ENCODE results near the gene ABRACL. TPM values are rescaled to one million over a fixed set of nuclear protein-coding genes. Genes with fewer than 3 reads are reported as not detected.

Gene ABRACL
- total RNA-seq, 4 donors from 2014 or later: 4.6 to 10.1 (median 7.1) TPM

DNA sequence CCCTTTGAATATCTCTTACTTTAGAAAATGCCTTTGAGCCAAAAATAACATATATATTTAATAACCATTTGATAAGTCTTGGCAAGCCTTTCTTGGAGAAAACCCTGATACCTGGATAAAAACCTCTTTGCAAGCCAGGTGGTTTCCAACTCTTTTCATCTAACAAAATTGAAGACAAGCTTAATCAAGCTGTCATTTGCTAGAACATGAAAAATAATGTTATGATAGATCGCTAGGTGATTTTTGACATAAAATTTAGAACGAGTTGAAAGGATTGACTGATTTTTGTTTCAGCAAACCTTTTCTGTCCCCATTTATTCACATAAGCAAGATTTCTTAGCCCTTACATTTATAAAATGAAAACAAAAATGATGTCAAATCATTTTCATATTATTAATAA is 44.6 kb downstream of the ABRACL start:
- no peak overlapping the region for H3K4me3 ChIP-seq
- H3K4me1 ChIP-seq: no peaks in the 10 kb centered on the region
- H3K27ac ChIP-seq (replicated peaks in 1 of 4): no peak overlapping the region
- no peaks in the 10 kb centered on the region for H3K9me3 ChIP-seq
- no peaks in the 10 kb centered on the region for H3K36me3 ChIP-seq
- no peak for DNase-seq (ENCODE audit: extremely low spot score)
- WGBS: 71% methylated on average over 2 of the region's 2 CpGs
- H3K27me3 ChIP-seq: no peaks in the 10 kb centered on the region
- TF ChIP-seq, protein P1, sequence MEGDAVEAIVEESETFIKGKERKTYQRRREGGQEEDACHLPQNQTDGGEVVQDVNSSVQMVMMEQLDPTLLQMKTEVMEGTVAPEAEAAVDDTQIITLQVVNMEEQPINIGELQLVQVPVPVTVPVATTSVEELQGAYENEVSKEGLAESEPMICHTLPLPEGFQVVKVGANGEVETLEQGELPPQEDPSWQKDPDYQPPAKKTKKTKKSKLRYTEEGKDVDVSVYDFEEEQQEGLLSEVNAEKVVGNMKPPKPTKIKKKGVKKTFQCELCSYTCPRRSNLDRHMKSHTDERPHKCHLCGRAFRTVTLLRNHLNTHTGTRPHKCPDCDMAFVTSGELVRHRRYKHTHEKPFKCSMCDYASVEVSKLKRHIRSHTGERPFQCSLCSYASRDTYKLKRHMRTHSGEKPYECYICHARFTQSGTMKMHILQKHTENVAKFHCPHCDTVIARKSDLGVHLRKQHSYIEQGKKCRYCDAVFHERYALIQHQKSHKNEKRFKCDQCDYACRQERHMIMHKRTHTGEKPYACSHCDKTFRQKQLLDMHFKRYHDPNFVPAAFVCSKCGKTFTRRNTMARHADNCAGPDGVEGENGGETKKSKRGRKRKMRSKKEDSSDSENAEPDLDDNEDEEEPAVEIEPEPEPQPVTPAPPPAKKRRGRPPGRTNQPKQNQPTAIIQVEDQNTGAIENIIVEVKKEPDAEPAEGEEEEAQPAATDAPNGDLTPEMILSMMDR (IDR thresholded peaks at IDR 0.05): no peak
- TF ChIP-seq POLR2AphosphoS5 (IDR thresholded peaks at IDR 0.05) (no peak), POLR2A (IDR thresholded peaks at IDR 0.05; ENCODE audit: low read depth) (no peak), EP300 (IDR thresholded peaks at IDR 0.05) (no peak)
- intact Hi-C loops (cut with DNase I): no loop called here

DNA sequence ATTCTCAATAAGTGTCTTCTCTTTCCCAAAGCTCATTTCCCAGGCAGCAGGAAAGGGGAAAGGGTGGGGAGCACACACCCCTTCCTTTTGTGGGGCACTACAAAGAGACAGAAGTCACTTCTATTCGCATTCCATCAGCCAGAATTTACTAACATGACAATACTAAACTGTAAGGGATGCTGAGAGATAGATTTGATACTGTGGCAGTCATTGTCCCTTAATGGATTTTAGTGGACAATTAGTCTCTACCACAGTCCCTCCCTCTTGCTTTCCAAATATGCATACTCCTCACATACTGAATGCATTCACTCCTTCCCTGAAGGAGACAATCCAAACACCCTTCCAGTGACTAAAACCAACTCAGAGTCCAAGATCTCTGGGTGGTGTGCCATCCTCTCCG is 50.5 kb downstream of the ABRACL start:
- Histone ChIP-seq H3K4me1 (no peaks in the 10 kb centered on the region), H3K27ac (replicated peaks in 1 of 4) (no peak overlapping the region), H3K27me3 (no peaks in the 10 kb centered on the region), H3K36me3 (no peaks in the 10 kb centered on the region), H3K9me3 (no peaks in the 10 kb centered on the region), H3K4me3 (no peak overlapping the region)
- 88% methylated on average over 2 of the region's 2 CpGs for WGBS
- no peak for DNase-seq (ENCODE audit: extremely low spot score)
- TF ChIP-seq POLR2AphosphoS5 (IDR thresholded peaks at IDR 0.05): no peak
- TF ChIP-seq, protein P1 (IDR thresholded peaks at IDR 0.05): no peak
- no peak for TF ChIP-seq EP300 (IDR thresholded peaks at IDR 0.05)
- no peak for TF ChIP-seq POLR2A (IDR thresholded peaks at IDR 0.05; ENCODE audit: low read depth)
- intact Hi-C loops (cut with DNase I): no loop called here

DNA sequence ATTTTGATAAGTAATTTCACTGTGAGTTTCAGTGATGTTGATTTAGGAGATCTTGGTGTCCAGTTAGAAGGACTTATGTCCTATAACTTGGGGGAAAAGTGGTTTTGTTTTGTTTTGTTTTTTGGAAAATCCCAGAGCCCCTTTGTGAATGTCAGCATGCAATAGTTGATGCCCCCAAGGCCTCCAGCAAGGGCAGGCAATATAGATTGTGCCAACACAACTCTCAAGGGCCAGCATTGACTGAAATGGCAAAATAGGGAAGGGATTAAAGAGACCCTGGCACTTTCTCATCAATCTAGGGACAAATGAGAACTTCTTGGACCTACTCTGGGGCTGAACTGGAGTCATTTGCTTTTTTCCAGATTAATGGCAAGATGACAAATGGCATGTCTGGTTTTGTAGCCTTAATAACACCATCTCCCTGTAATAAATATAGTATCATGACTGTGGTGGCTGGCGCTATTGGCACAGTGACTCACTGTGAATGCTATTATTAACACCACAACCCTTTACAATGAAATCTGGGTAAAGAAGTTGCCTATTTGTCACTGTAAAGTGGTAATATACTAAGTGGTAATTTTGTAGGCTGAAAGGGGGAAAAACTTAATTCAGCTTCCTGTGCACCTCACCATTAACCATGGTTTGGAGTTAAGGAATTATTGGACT is 51.8 kb downstream of the ABRACL start:
- H3K27ac ChIP-seq (replicated peaks in 1 of 4): no peak overlapping the region
- H3K36me3 ChIP-seq: no peaks in the 10 kb centered on the region
- H3K4me1 ChIP-seq: no peaks in the 10 kb centered on the region
- 100% methylated on average over 1 of the region's 1 CpG for WGBS
- H3K27me3 ChIP-seq: no peaks in the 10 kb centered on the region
- H3K9me3 ChIP-seq: no peaks in the 10 kb centered on the region
- H3K4me3 ChIP-seq: no peak overlapping the region
- TF ChIP-seq, protein P1 (IDR thresholded peaks at IDR 0.05): no peak
- TF ChIP-seq EP300 (IDR thresholded peaks at IDR 0.05): no peak
- no peak for TF ChIP-seq POLR2A (IDR thresholded peaks at IDR 0.05; ENCODE audit: low read depth)
- TF ChIP-seq POLR2AphosphoS5 (IDR thresholded peaks at IDR 0.05): no peak
- DNase-seq (ENCODE audit: extremely low spot score): no peak
- intact Hi-C loops (cut with DNase I): no loop called here

DNA sequence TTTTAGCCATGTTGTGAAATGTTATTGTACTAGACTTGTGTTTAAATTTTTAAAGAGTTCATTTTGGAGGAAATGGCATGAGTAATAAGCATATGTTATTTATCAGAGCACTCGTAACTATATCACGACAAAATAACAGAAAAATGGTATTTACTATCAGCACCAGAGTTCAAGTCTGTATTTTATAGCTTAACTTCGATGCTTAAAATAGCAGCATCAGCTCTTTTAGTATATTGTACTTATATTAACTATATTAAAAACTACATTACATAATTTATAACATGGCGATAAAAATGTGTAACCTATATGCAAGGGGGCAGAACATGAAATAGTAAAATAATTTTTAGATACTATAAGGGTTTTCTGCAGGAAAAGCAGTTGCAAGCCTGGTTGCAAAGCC is 52.9 kb downstream of the ABRACL start:
- WGBS: 83% methylated on average over 4 of the region's 4 CpGs

More for the DNA sequence above, 52.9 kb downstream of the ABRACL start:
- no peak overlapping the region for H3K4me3 ChIP-seq
- no peaks in the 10 kb centered on the region for H3K4me1 ChIP-seq
- TF ChIP-seq POLR2A (IDR thresholded peaks at IDR 0.05; ENCODE audit: low read depth) (no peak), POLR2AphosphoS5 (IDR thresholded peaks at IDR 0.05) (no peak), EP300 (IDR thresholded peaks at IDR 0.05) (no peak)
- TF ChIP-seq, protein P1 (IDR thresholded peaks at IDR 0.05): no peak
- intact Hi-C loops (cut with DNase I): no loop called here
- no peaks in the 10 kb centered on the region for H3K9me3 ChIP-seq
- DNase-seq (ENCODE audit: extremely low spot score): no peak
- H3K36me3 ChIP-seq: no peaks in the 10 kb centered on the region
- H3K27ac ChIP-seq (replicated peaks in 1 of 4): no peak overlapping the region
- no peaks in the 10 kb centered on the region for H3K27me3 ChIP-seq

Measured in esophagus muscularis mucosa (tissue), 4 donors.